HEK293T (cell line): ENCODE results near the gene IFT88.

Experiments
- CTCF ChIA-PET: fragments of 350-600 bp; formaldehyde crosslinking; extraction: SDS; loops from one replicate; lab custom pipeline; 2021; ENCODE audit warnings: antibody characterized with exemption, inconsistent platforms; lab: Yijun Ruan, JAX
- POLR2A ChIA-PET: fragments of 350-600 bp; formaldehyde crosslinking; extraction: SDS; loops from one replicate; lab custom pipeline; 2020; ENCODE audit warnings: antibody characterized with exemption, inconsistent platforms; lab: Yijun Ruan, JAX
- DNase-seq: peaks from one replicate; pipeline ENCODE4 v3.0.0; 2012; ENCODE audit warnings: mixed read lengths; ENCODE audit errors: extremely low spot score
- ARNT ChIP-seq: fragments of 450-650 bp; IDR thresholded peaks from 2 replicates; pipeline ENCODE4 v1.6.1; 2017; ENCODE audit warnings: mild to moderate bottlenecking
- BHLHE40 ChIP-seq: fragments of 450-650 bp; IDR thresholded peaks from 2 replicates; pipeline ENCODE4 v1.6.1; 2016; ENCODE audit warnings: mild to moderate bottlenecking, moderate library complexity, borderline replicate concordance
- CTBP1 ChIP-seq: fragments of 450-650 bp; IDR thresholded peaks from 2 replicates; pipeline ENCODE4 v1.6.1; 2016; ENCODE audit warnings: borderline replicate concordance
- ELF4 ChIP-seq: fragments of 450-650 bp; IDR thresholded peaks from 2 replicates; pipeline ENCODE4 v1.6.1; 2017; ENCODE audit warnings: antibody characterized with exemption
- FOXA1 ChIP-seq: fragments of 450-650 bp; IDR thresholded peaks from 2 replicates; pipeline ENCODE4 v1.6.1; 2016; ENCODE audit warnings: mild to moderate bottlenecking
- FOXK2 ChIP-seq: fragments of 450-650 bp; IDR thresholded peaks from 2 replicates; pipeline ENCODE4 v1.6.1; 2016; ENCODE audit warnings: mild to moderate bottlenecking
- FOXM1 ChIP-seq: fragments of 450-650 bp; IDR thresholded peaks from 2 replicates; pipeline ENCODE4 v1.6.1; 2017; ENCODE audit warnings: mild to moderate bottlenecking, borderline replicate concordance
- HDGF ChIP-seq: fragments of 450-650 bp; IDR thresholded peaks from 2 replicates; pipeline ENCODE4 v1.6.1; 2017; ENCODE audit warnings: antibody characterized with exemption, borderline replicate concordance
- L3MBTL2 ChIP-seq: fragments of 450-650 bp; conservative IDR thresholded peaks from 2 replicates; pipeline ENCODE4 v1.6.1; 2016; ENCODE audit warnings: mild to moderate bottlenecking
- LEF1 ChIP-seq: fragments of 450-650 bp; IDR thresholded peaks from 2 replicates; pipeline ENCODE4 v1.6.1; 2017; ENCODE audit warnings: mild to moderate bottlenecking, borderline replicate concordance
- NFRKB ChIP-seq: fragments of 450-650 bp; IDR thresholded peaks from 2 replicates; pipeline ENCODE4 v1.6.1; 2016; ENCODE audit warnings: mild to moderate bottlenecking, moderate library complexity
- PKNOX1 ChIP-seq: fragments of 450-650 bp; IDR thresholded peaks from 2 replicates; pipeline ENCODE4 v1.6.1; 2016
- SP1 ChIP-seq: fragments of 450-650 bp; IDR thresholded peaks from 2 replicates; pipeline ENCODE4 v1.6.1; 2017
- SUZ12 ChIP-seq: fragments of 450-650 bp; IDR thresholded peaks from 2 replicates; pipeline ENCODE4 v1.6.1; 2016; ENCODE audit warnings: mild to moderate bottlenecking
- TARDBP ChIP-seq: fragments of 450-650 bp; IDR thresholded peaks from 2 replicates; pipeline ENCODE4 v1.6.1; 2016
- ZNF384 ChIP-seq: fragments of 450-650 bp; IDR thresholded peaks from 2 replicates; pipeline ENCODE4 v1.6.1; 2016

The IFT88 gene

GRCh38 chr13:20583803-20584293, 16.9 kb downstream of the IFT88 start:
- TF ChIP-seq NFRKB (no peak), FOXK2 (no peak), TARDBP (no peak), BHLHE40 (no peak), ARNT (no peak), FOXM1 (no peak)
- ChIA-PET CTCF (no interaction called here), POLR2A (no interaction called here)

GRCh38 chr13:20585371-20585770, 18.4 kb downstream of the IFT88 start:
- CTCF ChIA-PET: no interaction called here
- no peak for DNase-seq
- TF ChIP-seq HDGF (no peak), PKNOX1 (no peak), FOXK2 (no peak), NFRKB (no peak), SUZ12 (no peak), BHLHE40 (no peak), ARNT (no peak), ZNF384 (no peak), SP1 (no peak), FOXM1 (no peak), FOXA1 (no peak), TARDBP (no peak), L3MBTL2 (no peak), ELF4 (no peak), CTBP1 (no peak), LEF1 (no peak)
- POLR2A ChIA-PET: no interaction called here

More at GRCh38 chr13:20583803-20584293, 16.9 kb downstream of the IFT88 start:
- DNase-seq: no peak

GRCh38 chr13:20588529-20589110, 21.7 kb downstream of the IFT88 start:
- POLR2A ChIA-PET: no interaction called here
- CTCF ChIA-PET: interaction anchor here (0.6 to 0.7 kb wide), 2 partner anchors 15 to 261 kb away, joined by 3 read pairs; no protein-coding TSS in a partner anchor
- TF ChIP-seq L3MBTL2 (no peak), SUZ12 (no peak), ZNF384 (no peak), TARDBP (no peak), CTBP1 (no peak), FOXA1 (no peak), FOXM1 (no peak), NFRKB (no peak), FOXK2 (no peak), ELF4 (no peak), LEF1 (no peak), PKNOX1 (no peak), ARNT (no peak), SP1 (no peak), HDGF (no peak), BHLHE40 (no peak)
- no peak for DNase-seq

GRCh38 chr13:20590561-20590960, 23.6 kb downstream of the IFT88 start:
- TF ChIP-seq FOXM1: no peak
- TF ChIP-seq PKNOX1: no peak
- TF ChIP-seq SUZ12: no peak
- no peak for TF ChIP-seq NFRKB
- no peak for TF ChIP-seq ELF4
- no peak for TF ChIP-seq CTBP1
- TF ChIP-seq FOXA1: no peak
- no peak for TF ChIP-seq ARNT
- no peak for TF ChIP-seq TARDBP
- TF ChIP-seq L3MBTL2: no peak
- no peak for TF ChIP-seq FOXK2
- TF ChIP-seq LEF1: no peak
- no peak for TF ChIP-seq ZNF384
- POLR2A ChIA-PET: no interaction called here
- CTCF ChIA-PET: interaction anchor here (0.6 kb wide), 1 partner anchor 393 kb away, joined by 3 read pairs; no protein-coding TSS in a partner anchor
- no peak for DNase-seq

- DNase-seq: no peak
- TF ChIP-seq FOXA1: no peak
- TF ChIP-seq LEF1: no peak
- TF ChIP-seq HDGF: no peak
- no peak for TF ChIP-seq NFRKB
- TF ChIP-seq TARDBP: no peak
- TF ChIP-seq SUZ12: no peak
- no peak for TF ChIP-seq PKNOX1
- TF ChIP-seq ELF4: no peak
- no peak for TF ChIP-seq ARNT
- TF ChIP-seq BHLHE40: no peak
- no peak for TF ChIP-seq SP1
- no peak for TF ChIP-seq CTBP1
- no peak for TF ChIP-seq FOXK2
- no peak for TF ChIP-seq FOXM1
- POLR2A ChIA-PET: no interaction called here
- CTCF ChIA-PET: no interaction called here
These were observed 25.6 kb downstream of the IFT88 start for GRCh38 chr13:20592606-20593005.
